Measurements from ENCODE around the gene COLEC11.

Gene COLEC11

DNA sequence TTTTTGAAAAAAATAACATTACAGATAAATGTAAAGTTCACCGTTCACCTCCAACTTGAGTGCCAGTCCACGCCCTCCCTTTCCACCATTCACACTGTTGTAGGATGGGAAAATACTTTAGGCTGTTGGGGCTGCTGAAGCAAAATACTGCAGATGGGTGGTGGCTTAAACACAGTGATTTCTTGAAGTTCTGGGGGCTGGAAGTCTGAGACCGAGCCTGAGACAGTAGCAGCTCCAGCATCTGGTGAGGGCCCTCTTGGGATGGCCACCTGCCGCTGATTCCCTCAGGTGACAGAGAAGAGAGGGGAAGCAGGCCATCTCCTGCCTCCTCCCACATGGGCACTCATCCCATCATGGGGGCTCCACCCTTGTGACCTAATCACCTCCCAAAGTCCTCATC is 80.8 kb downstream of the COLEC11 start:
- no peak for DNase-seq (ENCODE audit: low read depth)

DNA sequence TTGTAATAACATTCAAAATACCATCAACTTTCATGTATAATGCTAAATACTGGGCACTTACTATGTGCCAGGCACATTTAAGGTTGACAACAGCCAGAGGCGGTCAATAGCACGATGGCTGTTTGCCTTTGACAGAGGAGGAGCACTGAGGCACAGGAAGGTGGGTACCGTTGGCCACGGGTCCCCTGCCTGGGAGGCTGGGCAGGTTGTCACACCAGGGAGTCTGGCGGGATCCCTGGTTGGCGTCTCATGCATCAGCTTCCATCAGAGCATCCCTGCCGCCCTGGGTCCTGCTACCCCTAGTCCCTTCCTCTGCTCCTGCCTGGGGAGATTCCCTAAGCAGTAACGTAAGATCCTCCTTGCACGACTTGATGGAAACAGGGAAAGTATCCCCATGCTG is 82.5 kb downstream of the COLEC11 start:
- DNase-seq (ENCODE audit: low read depth): no peak

DNA sequence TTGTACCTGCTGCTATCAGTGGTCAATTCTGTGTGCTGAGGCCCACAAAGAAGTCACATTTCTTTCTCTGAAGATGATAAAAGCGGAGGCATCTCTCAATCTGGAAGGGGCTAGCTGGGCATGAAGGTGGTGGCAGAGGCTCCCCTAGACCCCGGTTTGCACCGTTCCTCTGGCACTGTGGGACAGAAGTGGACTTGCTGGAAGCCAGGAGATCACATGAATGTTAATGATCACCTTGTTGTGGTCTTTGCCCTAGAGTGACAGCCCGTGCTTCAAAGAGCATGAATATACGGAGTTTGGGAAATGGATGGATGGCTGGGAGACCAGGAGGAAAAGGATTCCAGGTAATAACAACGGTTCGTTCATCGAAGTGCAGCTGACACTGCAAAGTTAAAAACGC is 83.3 kb downstream of the COLEC11 start:
- no peak for DNase-seq (ENCODE audit: low read depth)

DNA sequence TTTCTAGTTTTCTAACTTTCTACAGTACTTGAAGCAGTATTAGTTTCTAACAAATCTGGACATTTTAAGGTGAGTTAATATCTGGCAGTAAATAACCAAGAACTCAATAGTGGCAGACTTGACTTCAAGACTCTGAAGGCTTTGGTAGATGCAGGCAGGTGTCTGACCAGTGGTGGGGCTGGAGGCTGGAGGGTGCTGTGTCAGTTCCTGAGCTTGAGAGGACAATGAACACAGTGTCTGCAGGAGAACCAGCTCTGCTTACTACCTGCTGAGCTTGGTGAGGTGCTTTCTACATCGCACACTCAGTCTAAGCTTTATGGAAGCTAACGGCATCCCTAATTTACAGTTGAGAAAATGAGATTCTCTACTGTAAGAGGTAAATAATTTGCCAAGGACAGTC is 84.3 kb downstream of the COLEC11 start:
- no peak for DNase-seq (ENCODE audit: low read depth)

DNA sequence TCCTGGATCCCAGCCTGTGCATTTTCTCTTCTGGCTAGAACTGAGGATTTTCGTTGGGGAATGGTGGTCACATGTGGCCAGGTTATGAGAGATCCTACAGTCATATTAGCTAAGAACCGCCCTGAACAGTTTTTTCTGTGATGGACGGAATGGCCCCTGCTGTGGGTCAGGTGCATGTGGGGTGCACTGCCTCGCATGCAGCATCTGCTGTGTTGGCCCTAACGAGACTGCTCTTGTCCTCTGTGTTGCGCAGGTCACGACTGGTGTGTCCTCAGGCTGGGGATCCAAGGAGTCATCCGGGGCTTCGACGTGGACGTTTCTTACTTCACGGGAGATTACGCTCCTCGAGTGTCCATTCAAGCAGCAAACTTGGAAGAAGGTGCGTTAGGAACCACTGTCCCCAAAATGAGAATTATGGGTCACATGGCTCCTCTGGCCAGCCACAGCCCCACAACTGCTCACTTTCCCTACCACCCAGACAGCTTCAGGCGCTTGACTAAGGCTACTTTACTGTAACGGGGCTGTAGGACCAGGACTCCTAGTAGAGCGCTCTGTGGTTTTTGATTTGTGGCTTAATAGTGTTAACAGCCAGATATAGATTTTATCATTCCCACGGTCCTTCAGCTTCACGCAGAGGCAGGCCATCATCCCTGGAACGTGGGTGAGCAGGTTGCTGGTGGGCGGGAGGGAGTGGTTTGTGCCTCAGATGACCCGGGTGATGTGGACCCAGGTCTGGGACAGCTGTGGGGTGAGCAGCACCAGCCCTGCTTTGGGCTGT is 84.9 kb downstream of the COLEC11 start:
- no peak for DNase-seq (ENCODE audit: low read depth)

DNA sequence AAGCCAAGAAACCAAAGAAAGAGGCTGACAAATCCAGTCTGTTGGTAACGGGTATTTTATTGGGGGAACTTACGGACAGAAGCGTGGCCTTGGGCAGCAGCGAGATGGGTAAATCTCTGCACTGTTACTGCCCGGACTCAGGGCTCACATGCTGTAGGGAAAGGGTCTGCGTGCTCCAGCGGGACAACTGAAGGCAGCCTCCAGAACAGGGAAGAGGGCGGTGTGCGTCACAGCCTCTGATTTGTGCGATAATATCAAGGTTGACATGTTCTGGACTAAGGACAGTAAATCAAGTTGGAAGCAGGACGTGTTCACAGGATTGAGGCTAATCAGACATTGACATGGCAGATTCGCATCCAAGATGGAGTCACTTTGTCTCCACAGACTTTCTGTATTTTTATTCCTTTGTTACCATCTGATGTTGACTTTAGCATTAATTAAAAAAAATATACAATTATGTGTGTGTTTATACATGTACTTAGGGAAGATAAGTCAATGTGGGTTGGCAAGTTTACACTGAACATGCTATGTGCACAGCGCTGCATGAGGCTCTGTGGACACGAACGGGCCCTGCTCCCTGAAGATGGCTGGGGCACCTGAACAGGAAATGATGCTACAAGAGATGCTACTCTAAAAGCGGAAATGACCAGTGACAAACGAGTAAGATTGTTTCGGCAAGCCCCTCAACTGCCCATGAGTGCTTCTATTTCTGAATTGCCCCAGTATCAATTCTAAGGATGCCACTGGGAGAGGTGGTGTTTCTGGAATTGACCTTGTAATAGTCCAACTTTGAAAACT is 85.8 kb downstream of the COLEC11 start:
- no peak for DNase-seq (ENCODE audit: low read depth)

DNA sequence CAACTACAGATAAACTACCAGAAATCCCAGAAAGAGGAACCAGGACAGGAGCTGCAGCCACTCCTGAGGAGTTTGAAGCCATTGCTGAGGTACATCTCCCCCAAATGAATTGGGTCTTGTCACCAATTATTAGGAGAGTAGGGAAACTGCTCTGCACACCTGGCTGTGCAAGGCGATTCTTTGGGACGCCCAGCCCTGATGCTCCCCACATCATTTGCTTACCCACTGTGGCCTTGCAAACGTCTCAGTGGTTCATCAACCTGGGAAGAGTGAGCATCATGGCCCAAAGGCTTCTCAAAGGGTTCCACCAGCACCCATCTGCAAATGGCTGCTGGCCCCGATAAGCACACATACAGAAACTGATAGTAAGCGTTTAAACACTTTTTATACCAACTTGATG is 86.7 kb downstream of the COLEC11 start:
- no peak for DNase-seq (ENCODE audit: low read depth)

DNA sequence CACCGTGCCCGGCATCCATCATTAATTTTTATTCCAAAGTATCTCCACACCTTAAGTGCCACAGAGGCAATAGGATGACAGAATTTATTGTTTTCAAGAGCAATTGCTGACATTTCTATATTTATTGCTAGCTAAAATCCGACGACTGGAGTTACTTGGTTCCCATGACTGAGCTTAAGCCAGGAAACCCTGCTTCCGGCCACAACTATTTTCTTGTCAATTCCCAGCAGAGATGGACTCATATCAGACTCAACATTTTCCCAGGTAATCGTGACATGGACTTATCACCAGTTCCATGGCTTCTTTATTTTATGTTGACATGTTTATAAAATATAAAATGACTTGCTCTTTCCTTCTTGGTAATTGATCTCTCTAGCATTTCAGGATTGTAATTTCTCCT is 87.9 kb downstream of the COLEC11 start:
- DNase-seq (ENCODE audit: low read depth): no peak

DNA sequence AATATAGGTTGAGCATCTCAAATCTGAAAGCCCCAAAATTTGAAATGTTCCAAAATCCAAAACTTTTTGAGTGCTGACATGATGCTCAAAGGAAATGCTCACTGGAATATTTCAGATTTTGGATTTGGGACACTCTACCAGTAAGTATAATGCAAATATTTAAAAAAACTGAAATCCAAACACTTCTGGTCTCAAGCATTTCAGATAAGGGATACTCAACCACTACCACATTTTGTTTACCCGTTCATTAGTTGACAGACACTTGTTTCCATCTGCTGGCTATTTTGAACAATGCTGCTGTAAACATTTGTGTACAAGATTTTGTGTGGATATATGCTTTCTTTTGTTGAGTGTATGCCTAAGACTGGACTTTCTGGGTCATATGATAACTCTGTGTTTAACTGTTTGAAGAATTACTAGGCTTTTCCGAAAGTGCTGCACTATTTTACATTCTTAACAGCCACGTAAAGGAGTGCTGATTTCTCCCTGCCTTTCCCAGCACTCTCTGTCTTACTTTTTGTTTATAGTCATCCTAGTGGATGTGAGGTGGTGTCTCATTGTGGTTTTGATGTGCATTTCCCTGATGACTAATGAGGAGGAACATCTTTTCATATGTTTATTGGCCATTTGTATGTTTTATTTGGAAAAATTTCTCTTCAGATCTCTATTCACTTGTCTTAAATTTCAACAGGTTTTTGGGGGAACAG is 89.0 kb downstream of the COLEC11 start:
- DNase-seq (ENCODE audit: low read depth): no peak

DNA sequence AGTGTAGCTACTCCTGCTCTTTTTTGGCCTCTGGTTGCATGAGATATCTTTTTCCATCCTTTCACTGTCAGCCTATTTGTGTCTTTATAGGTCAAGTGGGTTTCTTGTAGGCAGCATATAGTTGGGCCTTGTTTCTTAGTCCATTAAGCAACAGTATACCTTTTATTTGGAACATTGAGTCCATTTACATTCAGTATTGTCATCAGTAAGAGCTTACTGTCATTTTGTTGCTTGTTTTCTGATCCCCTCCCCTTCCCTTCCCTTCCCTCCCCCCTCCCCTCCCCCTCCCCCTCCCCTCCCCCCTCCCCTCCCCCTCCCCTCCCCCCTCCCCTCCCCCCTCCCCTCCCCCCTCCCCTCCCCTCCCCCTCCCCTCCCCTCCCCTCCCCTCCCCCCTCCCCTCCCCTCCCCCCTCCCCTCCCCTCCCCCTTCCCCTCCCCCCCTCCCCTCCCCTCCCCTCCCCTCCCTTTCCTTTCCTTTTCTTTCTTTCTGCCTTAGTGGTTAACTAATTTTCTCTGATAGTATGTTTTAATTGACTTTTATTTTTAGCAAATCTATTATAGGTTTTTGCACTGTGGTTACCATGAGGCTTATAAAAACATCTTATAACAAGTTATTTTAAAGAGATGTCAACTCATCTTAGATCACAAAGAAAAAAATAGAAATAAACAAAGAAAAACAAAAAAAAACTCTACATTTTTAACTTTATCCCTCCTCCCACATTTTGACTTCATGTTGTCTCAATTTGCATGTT is 95.3 kb downstream of the COLEC11 start:
- no peak for DNase-seq (ENCODE audit: low read depth)

DNA sequence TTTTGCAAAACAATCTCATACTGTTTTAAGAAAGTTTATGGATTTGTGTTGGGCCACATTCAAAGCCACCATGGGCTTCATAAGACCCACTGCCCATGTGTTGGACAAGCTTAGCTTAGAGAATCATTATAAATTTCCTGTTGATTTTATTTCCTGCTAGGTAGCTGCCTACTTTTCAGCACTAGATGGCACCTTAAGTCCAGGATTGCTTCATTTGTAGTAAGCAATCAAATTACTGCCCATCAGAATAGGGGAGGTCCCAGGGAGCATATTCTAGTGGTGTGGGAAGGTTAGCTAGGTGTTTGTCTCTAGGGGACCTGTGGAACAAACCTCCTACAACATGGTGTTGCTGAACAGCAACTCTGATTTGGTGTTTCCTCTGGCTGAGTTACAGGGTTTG is 97.5 kb downstream of the COLEC11 start:
- DNase-seq (ENCODE audit: low read depth): no peak

All from HS-5 (cell line).